Stimulated activated CD8-positive, alpha-beta memory T cell treated with anti-CD3 and anti-CD28 coated beads, Interleukin-7, amount 100 ng/mL, for 24 hours (primary cell): ENCODE data around the gene C22orf39.

ENCODE experiments used
- DNase-seq: peaks from one replicate; pipeline ENCODE4 v3.0.0-alpha.2; 2020; ENCODE audit warnings: low read depth

C22orf39 gene

GRCh38 chr22:19477321-19478044, 30.0 kb upstream of the C22orf39 start:
- no peak for DNase-seq

GRCh38 chr22:19476023-19476422, 28.5 kb upstream of the C22orf39 start:
- DNase-seq, result no peak

- no peak for DNase-seq
Measured at GRCh38 chr22:19473578-19473977, 26.1 kb upstream of the C22orf39 start.

- DNase-seq, result no peak
Measured at GRCh38 chr22:19472233-19472632, 24.7 kb upstream of the C22orf39 start.

GRCh38 chr22:19471572-19471971, 24.1 kb upstream of the C22orf39 start:
- DNase-seq, result no peak

- no peak for DNase-seq
Measured at GRCh38 chr22:19470010-19470409, 22.5 kb upstream of the C22orf39 start.

GRCh38 chr22:19469421-19469820, 21.9 kb upstream of the C22orf39 start:
- no peak for DNase-seq

GRCh38 chr22:19467912-19468311, 20.4 kb upstream of the C22orf39 start:
- DNase-seq, result no peak

GRCh38 chr22:19466848-19467752, 19.6 kb upstream of the C22orf39 start:
- DNase-seq, result no peak

- DNase-seq, result no peak
Measured at GRCh38 chr22:19466126-19466716, 18.7 kb upstream of the C22orf39 start.

GRCh38 chr22:19464975-19465374, 17.5 kb upstream of the C22orf39 start:
- no peak for DNase-seq

GRCh38 chr22:19464546-19464945, 17.0 kb upstream of the C22orf39 start:
- DNase-seq, result no peak

- DNase-seq, result no peak
Measured at GRCh38 chr22:19463491-19464469, 16.3 kb upstream of the C22orf39 start.

- no peak for DNase-seq
Measured at GRCh38 chr22:19463008-19463407, 15.5 kb upstream of the C22orf39 start.

- no peak for DNase-seq
Measured at GRCh38 chr22:19461506-19461905, 14.0 kb upstream of the C22orf39 start.

GRCh38 chr22:19460036-19460435, 12.5 kb upstream of the C22orf39 start:
- no peak for DNase-seq

GRCh38 chr22:19457828-19458428, 10.4 kb upstream of the C22orf39 start:
- DNase-seq, result no peak

- DNase-seq, result no peak
Measured at GRCh38 chr22:19456541-19456940, 9.0 kb upstream of the C22orf39 start.

GRCh38 chr22:19455585-19456370, 8.3 kb upstream of the C22orf39 start:
- DNase-seq, result no peak

GRCh38 chr22:19455033-19455432, 7.5 kb upstream of the C22orf39 start:
- no peak for DNase-seq
